Liver (tissue), 3 donors: ENCODE results near the gene GPR152.

Experiments
- EGR1 ChIP-seq, 2 donors: IDR thresholded peaks; 2 replicates each; pipeline ENCODE4 v1.6.1; 2016 to 2018; ENCODE audit warnings: antibody characterized with exemption in 2 of 2, low read depth in 2 of 2
- TF ChIP-seq, protein P1 (sequence below): fragments of 150-350 bp; IDR thresholded peaks from 2 replicates; pipeline ENCODE4 v1.5.1; 2017; ENCODE audit warnings: improper control_type of control experiment, low read depth, low read length; ENCODE audit not compliant: missing input control
- TF ChIP-seq, protein P2 (sequence below): IDR thresholded peaks from 2 replicates; pipeline ENCODE4 v1.6.1; 2016; ENCODE audit warnings: antibody characterized with exemption, mild to moderate bottlenecking
- donor health status: healthy.
- donor health status: healthy.

DNA sequence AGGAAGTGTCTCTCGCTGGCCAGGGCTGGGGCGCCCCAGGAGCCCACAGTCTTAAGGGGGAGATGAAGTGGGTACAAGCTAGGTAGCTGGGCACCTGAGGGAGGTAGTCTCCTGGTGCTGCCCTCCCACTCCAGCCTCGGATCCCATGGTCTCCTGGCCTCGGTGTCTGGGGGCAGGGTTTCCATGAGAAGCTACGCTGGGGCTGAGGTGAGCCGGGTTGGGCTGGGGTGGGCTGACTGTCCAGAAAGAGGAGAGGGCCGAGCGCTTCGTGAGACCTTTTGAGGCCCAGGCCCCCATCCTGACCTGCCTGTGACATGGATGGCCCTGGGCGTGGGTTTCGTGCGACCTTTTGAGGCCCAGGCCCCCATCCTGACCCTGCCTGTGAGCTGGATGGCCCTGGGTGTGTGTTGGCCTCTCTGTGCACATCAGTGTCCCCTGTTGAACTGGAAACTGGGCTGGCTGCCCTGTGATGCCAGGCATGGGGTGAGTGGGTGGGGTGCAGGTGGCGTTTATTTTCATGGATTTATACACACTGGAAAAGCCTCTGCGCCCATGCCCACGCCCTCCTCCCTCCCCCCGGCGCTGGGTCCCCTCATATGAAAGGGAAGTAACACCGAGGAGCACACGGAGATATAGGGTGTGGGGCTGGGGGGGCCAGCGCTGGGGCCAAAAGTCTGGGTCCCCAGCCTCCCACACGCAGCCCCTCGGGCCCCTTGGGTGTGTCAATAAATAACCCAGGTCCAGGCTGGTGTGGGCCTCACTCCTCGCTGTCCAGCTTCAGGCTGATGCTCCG lies 38.9 kb upstream of the GPR152 start:
- TF ChIP-seq, protein P1, sequence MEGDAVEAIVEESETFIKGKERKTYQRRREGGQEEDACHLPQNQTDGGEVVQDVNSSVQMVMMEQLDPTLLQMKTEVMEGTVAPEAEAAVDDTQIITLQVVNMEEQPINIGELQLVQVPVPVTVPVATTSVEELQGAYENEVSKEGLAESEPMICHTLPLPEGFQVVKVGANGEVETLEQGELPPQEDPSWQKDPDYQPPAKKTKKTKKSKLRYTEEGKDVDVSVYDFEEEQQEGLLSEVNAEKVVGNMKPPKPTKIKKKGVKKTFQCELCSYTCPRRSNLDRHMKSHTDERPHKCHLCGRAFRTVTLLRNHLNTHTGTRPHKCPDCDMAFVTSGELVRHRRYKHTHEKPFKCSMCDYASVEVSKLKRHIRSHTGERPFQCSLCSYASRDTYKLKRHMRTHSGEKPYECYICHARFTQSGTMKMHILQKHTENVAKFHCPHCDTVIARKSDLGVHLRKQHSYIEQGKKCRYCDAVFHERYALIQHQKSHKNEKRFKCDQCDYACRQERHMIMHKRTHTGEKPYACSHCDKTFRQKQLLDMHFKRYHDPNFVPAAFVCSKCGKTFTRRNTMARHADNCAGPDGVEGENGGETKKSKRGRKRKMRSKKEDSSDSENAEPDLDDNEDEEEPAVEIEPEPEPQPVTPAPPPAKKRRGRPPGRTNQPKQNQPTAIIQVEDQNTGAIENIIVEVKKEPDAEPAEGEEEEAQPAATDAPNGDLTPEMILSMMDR, result no peak
- TF ChIP-seq, protein P2, sequence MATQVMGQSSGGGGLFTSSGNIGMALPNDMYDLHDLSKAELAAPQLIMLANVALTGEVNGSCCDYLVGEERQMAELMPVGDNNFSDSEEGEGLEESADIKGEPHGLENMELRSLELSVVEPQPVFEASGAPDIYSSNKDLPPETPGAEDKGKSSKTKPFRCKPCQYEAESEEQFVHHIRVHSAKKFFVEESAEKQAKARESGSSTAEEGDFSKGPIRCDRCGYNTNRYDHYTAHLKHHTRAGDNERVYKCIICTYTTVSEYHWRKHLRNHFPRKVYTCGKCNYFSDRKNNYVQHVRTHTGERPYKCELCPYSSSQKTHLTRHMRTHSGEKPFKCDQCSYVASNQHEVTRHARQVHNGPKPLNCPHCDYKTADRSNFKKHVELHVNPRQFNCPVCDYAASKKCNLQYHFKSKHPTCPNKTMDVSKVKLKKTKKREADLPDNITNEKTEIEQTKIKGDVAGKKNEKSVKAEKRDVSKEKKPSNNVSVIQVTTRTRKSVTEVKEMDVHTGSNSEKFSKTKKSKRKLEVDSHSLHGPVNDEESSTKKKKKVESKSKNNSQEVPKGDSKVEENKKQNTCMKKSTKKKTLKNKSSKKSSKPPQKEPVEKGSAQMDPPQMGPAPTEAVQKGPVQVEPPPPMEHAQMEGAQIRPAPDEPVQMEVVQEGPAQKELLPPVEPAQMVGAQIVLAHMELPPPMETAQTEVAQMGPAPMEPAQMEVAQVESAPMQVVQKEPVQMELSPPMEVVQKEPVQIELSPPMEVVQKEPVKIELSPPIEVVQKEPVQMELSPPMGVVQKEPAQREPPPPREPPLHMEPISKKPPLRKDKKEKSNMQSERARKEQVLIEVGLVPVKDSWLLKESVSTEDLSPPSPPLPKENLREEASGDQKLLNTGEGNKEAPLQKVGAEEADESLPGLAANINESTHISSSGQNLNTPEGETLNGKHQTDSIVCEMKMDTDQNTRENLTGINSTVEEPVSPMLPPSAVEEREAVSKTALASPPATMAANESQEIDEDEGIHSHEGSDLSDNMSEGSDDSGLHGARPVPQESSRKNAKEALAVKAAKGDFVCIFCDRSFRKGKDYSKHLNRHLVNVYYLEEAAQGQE, result no peak
- TF ChIP-seq EGR1 (IDR thresholded peaks at IDR 0.05; ENCODE audit: low read depth in 2 of 2), result no peak
